HG03469 (cell line): ENCODE measurements around the gene TOMM40.
"Not testable (repeated sequence)": the region's sequence is repeated elsewhere in the genome, so short reads cannot be mapped to it uniquely, and the experiment has no call there.

Source experiments
- ATAC-seq: cut with Tn5 transposase; IDR thresholded peaks from one replicate; pipeline ENCODE4 v1.9.1; 2021; ENCODE audit warnings: mild to moderate bottlenecking, moderate library complexity, moderate number of reproducible peaks; ENCODE audit not compliant: unreplicated experiment

The TOMM40 gene

DNA sequence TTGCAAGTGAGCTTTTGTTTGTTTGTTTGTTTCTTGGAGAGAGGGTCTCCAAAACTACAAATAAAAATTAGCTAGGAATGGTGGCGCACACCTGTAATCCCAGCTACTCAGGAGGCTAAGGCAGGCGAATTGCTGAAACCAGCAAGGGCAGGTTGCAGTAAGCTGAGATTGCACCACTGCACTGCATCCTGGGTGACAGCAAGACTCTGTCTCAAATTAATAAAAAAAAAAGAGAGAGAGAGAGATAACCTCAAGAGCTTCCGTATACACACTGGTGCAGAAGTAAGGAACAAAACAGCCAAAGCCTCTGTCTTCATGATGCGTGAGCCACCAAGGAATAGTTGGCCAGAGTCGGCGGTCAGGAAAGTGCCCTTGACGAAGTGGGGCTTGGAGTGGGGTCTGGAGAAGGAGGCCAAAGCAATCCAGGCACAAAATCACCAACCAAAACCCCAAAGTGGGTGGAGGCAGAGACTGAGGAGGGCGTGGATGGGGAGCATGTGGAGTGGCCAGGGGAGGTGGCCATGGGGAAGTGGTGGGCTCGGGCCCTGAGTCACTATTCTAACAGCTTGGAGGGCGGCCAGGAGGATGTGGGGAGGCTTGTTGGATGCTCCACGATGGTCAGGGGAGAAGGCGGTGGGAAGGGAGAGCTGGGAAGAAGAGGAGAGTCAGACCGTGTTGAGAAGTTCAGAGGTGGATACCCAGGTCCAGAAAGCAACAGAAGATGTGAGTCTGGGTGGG is 21.2 kb upstream of the TOMM40 start:
- no peak for ATAC-seq

- no peak for ATAC-seq
Observed at GRCh38 chr19:44871809-44872208, 19.2 kb upstream of the TOMM40 start.

DNA sequence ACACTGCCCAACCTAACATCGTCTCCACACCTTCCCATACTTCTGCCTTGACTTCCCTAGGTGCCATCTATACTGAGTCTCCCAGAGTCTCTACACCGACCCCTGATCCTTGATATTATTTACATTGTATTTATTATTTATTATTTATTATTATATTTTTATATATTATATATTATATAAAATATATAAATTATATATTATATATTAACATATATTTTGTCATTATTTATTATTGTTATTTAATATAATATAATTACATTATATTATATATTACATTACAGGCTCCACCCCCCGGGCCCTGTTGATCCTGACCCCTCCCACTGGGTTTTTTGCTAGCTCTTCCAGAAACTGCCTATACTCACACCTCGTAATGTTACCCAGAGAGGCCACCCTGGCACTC is 18.4 kb upstream of the TOMM40 start:
- no peak for ATAC-seq

DNA sequence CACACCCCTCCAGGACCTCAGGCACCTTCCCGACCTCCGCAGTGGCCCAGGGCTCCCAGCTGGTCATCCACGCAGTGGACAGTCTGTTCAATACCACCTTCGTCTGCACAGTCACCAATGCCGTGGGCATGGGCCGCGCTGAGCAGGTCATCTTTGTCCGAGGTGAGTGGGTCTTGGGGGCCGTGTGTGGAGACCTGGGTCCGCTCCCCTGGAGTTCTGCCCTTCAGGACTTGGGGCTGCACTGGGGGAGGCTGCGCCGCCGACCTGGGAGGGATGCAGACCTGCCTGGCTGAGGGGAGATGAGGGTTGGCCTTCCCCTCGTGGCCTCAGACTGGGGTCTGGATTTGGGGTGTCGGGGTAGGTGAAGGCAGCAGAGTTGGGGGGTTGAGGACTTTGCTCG is 16.7 kb upstream of the TOMM40 start:
- no peak for ATAC-seq

GRCh38 chr19:44875666-44876451 is 15.2 kb upstream of the TOMM40 start:
- no peak for ATAC-seq

GRCh38 chr19:44876930-44877535 is 14.0 kb upstream of the TOMM40 start:
- ATAC-seq = no peak

DNA sequence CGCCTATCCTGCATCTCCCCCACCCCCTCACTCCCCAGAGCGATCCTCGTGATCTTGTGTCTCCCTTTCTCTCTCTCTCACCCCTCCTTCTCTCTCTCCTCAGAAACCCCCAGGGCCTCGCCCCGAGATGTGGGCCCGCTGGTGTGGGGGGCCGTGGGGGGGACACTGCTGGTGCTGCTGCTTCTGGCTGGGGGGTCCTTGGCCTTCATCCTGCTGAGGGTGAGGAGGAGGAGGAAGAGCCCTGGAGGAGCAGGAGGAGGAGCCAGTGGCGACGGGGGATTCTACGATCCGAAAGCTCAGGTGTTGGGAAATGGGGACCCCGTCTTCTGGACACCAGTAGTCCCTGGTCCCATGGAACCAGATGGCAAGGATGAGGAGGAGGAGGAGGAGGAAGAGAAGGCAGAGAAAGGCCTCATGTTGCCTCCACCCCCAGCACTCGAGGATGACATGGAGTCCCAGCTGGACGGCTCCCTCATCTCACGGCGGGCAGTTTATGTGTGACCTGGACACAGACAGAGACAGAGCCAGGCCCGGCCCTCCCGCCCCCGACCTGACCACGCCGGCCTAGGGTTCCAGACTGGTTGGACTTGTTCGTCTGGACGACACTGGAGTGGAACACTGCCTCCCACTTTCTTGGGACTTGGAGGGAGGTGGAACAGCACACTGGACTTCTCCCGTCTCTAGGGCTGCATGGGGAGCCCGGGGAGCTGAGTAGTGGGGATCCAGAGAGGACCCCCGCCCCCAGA is 12.8 kb upstream of the TOMM40 start:
- ATAC-seq = no peak

- ATAC-seq = no peak
Observed at GRCh38 chr19:44879309-44880065, 11.6 kb upstream of the TOMM40 start.

DNA sequence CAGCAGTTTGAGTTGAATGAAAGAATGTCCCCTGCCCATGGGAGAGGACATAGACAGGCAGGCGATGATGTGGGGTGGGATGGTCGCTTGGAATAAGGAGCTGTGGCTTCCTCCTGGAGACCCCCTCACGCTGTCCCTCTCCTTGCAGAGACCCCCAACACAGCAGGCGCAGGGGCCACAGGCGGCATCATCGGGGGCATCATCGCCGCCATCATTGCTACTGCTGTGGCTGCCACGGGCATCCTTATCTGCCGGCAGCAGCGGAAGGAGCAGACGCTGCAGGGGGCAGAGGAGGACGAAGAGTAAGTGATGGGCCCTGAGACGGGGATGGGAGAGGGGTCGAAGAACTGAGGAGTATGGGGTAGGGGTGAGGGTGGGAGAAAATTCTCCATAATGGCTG is 9.0 kb upstream of the TOMM40 start:
- ATAC-seq = no peak

GRCh38 chr19:44882619-44883397 is 8.2 kb upstream of the TOMM40 start:
- ATAC-seq = not testable (repeated sequence)

- no peak for ATAC-seq
Observed at GRCh38 chr19:44883922-44884321, 7.1 kb upstream of the TOMM40 start.

GRCh38 chr19:44884566-44884965 is 6.5 kb upstream of the TOMM40 start:
- no peak for ATAC-seq

- no peak for ATAC-seq
Observed at GRCh38 chr19:44886141-44886540, 4.9 kb upstream of the TOMM40 start.

DNA sequence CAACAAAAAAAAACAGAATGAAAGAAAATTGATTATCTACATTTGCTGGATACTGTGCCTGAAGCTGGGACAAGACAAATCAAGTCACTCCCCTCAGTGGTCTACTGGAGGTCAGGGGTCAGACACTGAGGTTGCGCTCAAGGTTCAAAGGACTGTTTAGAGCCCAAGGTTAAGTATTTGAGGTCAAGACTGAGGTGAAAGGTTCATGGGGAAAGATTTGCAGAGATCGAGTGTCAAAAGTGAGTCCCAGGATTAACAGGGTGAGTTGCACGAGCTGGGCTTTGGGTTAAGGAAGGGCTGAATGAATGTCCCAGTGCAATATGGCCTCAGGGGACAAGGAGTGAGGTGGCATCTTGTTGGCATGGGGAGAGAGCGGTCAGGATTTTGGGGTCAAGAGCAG is 3.4 kb upstream of the TOMM40 start:
- no peak for ATAC-seq

- ATAC-seq = not testable (repeated sequence)
Observed at GRCh38 chr19:44888335-44888734, 2.7 kb upstream of the TOMM40 start.

GRCh38 chr19:44889830-44890365 is 1.2 kb upstream of the TOMM40 start:
- no peak for ATAC-seq

GRCh38 chr19:44890366-44891015 is 563 bp upstream of the TOMM40 start:
- peak; percentile 72 for ATAC-seq

- no peak for ATAC-seq
Observed at GRCh38 chr19:44892932-44893331, 1.9 kb downstream of the TOMM40 start.
